Forelimb muscle (tissue), 1 donor: ENCODE measurements around the gene PIF1. TPM values are rescaled to one million over a fixed set of nuclear protein-coding genes. Genes with fewer than 3 reads are reported as not detected.
"Not testable (repeated sequence)": the region's sequence is repeated elsewhere in the genome, so short reads cannot be mapped to it uniquely, and the experiment has no call there.

Source experiments
- DNase-seq: peaks from one replicate; pipeline ENCODE4 v3.0.0-alpha.2; 2013; ENCODE audit warnings: low read depth
- polyA plus RNA-seq: library from polyadenylated mRNA; unstranded; fragments of 120-200 nt; gene quantifications from one replicate; pipeline ENCODE4 v1.2.1, GENCODE V29; 2013; ENCODE audit not compliant: insufficient read length

The PIF1 gene
- polyA plus RNA-seq, 1 donor = 8.0 TPM

DNA sequence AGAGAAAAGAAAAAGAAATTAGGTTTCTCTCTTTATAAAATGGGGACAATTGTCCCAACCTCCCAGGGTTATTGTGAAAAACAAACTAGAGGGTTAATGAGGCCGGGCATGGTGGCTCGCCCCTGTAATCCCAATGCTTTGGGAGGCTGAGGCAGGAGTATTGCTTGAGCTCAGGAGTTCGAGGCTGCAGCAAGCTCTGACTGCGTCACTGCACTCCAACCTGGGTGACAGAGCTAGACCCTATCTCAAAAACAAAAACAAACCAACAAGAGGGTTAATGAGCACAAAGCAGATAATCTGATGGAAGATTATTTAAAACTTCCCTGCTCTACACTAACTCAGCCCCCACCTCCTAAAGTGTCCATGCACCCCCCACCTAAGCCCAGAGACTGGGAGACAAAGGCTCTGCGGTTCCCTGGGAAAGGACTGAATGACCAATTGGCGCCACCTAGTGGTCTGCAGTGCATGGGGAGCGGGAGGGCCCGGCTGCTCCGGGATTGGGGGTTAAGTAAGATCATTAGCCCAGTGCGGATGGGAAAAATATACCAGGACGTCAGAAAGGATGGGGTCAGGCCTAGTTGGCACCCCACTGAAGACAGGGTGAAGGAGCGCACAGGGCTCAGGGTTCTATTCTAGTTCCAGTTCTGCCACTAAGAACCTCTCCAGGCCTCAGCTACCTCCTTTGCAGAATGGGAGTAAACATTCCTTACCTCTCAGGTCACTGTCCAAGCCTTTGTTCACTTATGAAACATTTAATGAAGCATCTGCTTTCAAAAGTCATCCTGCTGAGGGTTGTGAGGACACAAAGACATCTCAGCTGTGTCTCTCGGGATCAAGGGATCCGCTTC lies 15.6 kb downstream of the PIF1 start:
- no peak for DNase-seq

DNA sequence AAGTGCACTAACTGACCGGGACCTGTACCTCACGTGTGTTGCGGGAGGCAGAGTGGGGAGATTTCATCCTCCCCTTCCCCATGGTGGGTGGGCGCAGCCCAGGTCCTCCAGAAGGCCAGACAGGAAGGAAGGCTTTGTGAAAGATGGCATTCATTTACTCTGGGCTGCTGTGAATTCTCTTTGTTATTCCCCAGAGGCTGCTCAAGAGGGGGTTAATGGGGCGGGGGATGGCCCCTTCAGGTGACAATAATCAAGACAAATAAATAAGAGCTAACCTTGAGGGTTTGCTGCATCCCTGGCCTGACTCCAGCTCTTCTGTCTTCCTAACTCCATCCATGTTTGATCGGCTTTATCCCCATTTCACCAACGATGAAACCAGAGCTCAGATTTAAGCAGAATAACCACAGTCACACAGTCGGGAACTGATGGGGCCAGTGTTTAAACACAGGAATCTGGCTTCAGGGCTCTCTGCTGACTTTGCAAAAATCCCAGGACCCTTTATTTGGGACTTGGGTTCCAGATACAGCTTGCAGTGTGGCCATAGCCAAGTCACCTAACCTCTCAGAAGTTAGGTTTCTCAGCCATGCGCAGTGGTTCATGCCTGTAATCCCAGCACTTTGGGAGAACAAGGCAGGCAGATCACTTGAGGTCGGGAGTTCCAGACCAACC lies 16.5 kb downstream of the PIF1 start:
- no peak for DNase-seq

DNA sequence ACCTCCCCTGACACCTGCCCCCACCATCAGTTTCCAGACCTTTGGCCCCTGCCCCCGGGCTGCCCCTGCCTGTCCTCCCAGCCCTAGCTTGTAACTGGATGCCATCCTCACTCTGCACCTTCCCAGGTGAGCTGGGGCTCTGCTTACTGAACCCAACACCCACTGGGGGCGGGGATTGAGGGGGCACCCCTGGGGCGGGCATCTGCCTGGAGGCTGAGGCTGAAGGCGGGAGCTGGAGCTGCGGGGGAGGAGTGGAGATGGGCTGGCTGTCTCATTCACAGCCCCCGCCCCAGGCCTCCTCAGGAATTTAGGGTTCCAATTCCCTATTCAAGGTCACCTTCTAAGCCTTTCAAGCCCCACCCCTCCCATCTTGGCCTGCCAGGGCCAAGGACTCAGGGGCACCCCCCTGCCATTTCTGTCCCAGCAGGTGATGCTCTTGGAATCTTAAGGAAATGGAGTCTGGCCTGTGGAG lies 17.7 kb downstream of the PIF1 start:
- DNase-seq = no peak

DNA sequence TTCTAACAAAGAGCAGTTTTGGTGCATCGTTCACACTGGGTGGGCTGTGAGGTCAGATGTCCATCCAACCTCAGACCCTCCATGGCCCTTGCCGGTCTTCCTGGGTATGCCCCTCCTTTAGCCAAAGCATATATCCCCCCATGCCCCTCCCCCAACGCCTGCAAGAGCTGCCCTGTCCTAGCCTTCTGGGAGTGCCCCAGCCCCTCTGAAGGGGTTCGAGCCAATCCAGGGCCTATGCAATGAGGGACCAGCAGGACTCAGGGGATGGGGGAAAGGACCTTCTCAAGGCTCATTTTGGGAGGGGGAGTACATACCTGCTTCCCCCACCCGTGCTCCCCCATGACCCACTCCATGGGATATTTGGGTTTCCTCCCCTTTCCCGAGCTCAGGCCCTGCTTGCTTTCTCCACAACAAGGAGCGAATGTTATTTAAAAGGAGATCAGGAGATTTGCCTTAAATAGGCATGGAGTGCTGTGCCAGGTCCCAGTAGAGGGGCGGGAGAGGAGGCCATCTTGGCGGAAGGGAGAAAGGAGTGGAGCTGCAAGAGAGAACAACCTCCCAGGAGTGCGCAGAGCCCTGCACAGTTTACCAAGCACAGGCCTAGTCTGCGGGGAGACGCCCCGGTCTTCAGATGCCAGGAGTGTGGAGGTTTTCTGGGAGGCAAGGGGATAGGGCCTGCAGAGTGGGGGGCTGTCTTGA lies 18.2 kb downstream of the PIF1 start:
- no peak for DNase-seq

DNA sequence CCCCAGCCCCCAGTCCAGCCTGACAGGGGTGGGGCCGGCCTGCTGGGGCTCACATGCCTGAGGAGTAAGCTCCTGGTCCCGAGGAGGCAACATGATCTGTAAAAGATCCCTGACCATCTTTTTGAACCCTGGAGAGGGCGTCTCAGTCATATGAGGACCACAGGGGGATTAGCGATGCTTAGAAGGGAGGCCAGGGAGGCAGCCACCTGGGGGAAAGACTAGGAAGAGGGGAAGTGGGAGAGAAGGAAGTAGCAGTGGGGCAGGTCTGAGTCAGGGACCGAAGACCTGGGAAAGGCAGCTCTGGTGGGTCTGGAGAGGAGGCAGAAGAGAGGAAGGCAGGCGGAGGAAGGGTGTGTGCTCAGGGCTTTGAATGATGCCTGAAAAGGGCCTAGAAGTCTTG lies 18.9 kb downstream of the PIF1 start:
- DNase-seq = no peak

DNA sequence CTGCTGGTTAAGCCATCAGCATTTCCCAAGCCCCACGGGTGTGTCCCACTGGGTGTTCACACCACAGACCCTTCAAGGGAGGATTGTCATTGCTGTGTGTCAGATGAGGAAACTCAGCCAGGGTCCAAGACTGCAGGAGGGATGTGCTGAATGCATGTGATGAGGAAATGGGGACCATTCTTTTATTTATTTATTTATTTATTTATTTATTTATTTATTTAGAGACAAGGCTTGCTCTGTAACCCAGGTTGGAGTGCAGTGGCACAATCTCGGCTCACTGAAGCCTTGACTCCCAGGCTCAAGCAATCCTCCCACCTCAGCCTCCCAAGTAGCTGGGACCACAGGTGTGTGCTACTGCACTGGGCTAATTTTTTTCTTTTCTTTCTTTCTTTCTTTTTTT lies 20.8 kb downstream of the PIF1 start:
- no peak for DNase-seq

DNA sequence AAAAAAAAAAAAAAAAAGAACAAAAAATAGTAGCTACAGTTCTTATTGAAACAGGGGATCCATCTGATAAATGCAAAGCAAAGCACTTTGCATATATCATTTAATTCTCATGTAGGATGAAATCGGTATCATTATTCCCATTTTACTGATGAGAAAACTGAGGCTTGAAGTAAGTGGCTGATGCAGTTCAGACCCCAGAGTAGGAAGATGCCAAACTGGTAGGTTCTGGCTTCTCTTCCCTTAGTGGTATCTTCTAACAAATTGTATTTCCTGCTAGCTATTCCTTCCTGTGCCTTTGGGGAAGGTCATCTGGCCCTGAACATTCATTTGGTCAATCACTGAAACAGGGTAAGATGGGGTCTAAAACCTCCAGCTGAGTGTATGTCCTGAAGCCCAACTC lies 21.9 kb downstream of the PIF1 start:
- DNase-seq = no peak

DNA sequence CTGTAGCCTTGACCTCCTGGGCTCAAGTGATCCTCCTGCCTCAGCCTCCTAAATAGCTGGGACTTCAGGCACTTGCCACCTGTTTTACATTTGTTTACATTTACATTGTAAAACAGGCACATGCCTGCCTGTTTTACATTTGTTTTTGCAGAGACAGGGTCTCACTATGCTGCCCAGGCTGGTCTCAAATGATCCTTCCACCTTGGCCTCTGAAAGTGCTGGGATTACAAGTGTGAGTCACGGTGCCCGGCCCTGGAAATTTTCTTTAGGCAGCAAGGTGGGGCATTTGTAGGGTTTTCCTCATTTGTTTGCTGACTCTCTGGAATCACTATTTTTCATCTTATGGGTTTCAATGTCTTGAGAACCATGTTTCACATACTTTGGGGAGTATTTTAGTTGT lies 25.0 kb downstream of the PIF1 start:
- DNase-seq = no peak

DNA sequence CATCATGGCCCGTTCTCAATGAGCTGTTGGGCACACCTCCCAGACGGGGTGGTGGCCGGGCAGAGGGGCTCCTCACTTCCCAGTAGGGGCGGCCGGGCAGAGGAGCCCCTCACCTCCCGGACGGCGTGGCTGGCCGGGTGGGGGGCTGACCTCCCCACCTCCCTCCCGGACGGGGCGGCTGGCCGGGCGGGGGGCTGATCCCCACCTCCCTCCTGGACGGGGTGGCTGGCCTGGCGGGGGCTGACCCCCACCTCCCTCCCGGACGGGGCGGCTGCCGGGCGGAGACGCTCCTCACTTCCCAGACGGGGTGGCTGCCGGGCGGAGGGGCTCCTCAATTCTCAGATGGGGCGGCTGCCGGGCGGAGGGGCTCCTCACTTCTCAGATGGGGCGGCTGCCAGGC lies 26.5 kb downstream of the PIF1 start:
- DNase-seq = not testable (repeated sequence)

DNA sequence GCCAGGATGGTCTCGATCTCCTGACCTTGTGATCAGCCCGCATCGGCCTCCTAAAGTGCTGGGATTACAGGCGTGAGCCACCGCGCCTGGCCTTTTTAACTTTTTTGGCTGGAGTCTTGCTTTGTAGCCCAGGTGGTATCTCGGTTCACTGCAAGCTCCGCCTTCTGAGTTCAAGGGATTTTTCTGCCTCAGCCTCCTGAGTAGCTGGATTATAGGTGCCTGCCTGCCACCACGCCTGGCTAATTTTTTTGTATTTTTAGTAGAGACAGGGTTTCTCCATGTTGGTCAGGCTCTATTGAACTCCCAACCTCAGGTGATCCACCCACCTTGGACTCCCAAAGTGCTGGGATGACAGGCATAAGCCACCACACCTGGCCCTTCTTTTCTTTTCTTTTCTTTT lies 29.5 kb downstream of the PIF1 start:
- DNase-seq = not testable (repeated sequence)

DNA sequence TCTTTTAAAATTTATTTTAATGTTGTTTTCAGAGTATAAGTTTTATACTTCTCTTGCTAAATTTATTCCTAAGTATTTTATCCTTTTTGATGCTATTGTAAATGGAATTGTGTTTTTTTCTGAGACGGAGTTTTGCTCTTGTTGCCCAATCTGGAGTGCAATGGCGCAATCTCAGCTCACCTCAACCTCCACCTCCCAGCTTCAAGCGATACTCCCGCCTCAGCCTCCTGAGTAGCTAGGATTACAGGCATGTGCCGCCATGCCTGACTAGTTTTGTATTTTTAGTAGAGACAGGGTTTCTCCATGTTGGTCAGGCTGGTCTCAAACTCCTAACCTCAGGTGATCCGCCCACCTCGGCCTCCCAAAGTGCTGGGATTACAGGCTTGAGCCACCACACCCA lies 30.1 kb downstream of the PIF1 start:
- not testable (repeated sequence) for DNase-seq

DNA sequence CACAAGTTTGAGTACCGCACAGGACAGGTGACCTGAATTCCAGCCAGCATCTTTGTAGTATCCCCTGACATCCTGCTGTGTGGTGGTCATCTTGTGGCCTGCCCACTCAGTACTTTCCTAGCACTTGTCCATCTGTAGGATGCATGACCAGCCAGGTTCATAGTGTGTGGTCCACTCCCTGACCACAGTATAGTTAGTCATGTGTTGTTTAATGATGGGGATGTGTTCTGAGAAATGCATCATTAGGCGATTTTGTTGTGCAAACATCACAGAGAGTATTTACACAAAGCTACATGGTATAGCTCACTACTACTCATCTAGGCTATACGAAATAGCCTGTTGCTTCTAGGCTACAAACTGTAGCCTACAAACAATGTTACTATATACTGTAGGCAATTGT lies 33.2 kb downstream of the PIF1 start:
- DNase-seq = no peak

DNA sequence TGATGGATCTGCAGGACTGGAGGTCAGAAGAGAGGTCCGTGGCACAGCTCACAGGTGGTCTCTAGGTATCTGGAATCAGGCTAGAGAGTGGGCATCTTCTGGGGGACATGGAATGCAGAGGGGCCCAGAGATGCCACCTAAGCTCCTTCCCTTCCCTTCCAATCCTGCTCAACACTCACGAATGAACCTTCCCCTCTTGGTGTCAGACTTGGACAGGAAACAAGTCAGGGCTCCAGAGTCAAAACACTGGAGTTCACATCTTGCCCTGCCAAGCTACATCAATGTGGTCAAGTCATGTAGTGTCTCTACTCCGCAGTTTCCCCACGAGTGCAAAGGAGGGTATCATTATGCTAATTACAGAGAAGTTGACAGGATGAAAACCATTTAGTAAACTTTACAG lies 34.0 kb downstream of the PIF1 start:
- DNase-seq = no peak

DNA sequence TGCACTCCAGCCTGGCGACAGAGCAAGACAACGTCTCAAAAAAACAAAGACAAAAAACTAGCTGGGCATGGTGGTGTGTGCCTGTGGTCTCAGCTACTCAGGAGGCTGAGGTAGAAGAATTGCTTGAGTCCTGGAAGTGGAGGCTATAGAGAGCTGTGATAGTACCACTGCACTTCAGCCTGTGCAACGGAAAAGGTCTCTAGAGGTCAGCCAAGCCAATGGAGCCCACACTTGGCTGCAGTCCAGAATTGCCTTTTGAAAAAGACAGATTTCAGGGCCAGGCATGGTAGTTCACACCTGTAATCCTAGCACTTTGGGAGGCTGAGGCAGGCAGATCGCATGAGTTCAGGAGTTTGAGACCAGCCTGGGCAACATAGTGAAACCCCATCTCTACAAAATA lies 41.7 kb downstream of the PIF1 start:
- no peak for DNase-seq

DNA sequence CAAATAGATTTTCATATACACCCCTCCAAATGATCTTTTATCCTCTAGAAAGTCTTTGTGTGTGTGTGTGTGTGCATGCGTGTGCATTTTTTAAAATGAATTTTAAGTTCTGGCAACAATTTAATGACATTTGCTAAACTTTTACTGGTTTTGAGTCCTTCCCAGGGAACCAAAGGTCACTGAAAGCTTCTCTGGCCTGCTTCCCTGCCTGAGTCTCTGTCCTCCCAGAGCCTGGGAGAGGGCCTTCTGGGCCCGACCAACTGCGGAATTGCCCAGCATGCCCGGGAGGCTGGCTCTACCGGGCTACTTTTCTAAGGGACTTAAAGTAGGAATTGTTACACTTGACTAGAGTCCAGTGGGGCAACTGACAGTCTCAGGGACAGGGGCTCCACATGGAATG lies 42.7 kb downstream of the PIF1 start:
- no peak for DNase-seq

DNA sequence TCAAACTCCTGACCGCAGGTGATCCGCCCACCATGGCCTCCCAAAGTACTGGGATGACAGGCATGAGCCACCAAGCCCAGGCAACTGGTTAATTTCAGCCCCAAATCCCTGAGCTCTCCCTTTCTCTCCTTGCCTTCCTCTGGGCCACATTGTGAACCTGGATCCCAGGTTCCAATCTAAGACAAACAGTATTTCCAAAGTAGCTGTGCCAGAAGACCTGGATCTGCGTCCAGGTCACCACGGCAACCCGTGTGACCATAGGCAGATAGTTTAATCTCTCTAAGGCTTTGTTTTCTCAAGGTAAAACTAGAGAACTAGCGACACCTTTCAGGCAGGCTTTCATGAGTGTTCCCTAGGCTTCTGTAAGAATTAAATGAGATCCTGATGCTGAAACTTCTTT lies 44.1 kb downstream of the PIF1 start:
- no peak for DNase-seq

DNA sequence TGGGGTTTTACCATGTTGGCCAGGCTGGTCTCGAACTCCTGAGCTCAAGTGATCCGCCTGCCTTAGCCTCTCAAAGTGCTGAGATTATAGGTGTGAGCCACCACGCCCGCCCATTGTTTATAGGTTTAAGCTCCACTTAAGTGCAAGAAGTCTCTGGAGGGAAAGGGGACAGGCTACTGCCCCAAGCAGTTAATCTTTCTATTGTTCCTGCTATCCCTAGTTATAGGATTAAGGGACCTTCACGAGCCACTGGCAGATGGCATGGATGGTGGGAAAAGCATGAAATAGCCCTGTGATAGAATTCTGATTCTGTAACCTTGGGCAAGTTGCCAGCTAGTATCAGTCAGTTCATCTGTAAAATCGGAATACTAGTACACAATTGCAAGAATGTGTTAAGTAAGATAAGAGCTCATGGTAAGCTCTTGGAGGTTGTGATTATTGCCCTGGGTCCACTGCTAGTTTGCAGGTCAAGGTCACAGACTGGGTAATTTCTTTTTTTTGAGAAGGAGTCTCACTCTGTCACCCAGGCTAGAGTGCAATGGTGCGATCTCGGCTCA lies 44.8 kb downstream of the PIF1 start:
- no peak for DNase-seq

DNA sequence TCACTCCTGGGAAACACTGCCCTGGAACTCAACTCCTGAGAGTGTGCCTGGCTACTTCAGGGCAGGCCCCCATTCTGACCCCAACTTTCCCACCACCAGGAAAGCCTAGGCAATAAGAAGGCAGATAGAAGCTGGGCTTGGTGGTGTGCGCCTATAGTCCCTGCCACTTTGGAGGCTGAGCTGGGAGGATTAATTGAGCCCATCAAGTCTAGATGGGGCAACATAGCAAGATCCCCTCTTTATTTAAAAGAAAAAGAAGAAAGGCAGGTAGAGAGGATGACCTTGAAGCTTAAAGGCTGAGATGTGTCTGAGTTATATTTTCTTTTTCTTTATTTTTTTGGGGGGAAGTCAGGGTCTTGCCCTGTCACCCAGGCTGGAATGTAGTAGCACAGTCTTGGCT lies 45.8 kb downstream of the PIF1 start:
- no peak for DNase-seq

DNA sequence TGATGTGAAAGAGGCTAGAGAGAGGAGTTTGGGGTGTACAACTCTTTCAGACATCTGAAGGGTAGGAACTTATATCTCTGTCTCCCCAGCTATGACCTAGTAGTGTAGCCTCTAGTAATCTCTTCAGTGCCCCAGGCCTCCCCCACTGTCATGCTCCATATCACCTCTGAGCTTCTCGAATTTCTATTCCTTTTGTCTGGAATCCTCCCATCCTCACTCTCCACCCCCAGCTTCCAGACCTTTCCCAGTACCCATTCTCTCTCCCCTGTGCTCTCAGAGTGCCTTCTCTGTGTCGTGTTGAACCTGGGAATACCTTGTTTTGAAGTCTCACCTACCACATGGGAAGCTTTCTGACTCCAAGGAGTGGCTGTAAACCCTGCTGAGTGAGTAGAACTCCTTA lies 46.4 kb downstream of the PIF1 start:
- no peak for DNase-seq

DNA sequence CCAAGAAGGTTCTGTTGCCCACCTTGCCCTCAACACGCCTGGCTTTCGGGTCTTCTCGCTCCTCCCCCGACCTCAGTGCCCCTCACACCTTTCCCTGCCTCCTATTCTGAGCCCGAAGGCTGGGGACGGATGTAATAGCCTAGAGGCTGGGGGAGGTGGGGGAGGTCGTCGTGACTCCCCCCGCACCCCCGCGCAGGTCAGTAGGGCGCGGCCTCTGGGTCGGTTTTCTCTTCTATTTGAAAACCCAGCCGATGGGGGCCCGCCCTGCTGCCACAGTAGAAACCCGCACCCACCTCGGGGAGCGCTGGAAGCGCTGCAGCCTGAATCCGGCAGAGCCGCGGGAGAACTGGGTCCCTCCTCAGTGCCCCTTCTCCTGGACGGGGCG lies 49.1 kb downstream of the PIF1 start:
- no peak for DNase-seq

DNA sequence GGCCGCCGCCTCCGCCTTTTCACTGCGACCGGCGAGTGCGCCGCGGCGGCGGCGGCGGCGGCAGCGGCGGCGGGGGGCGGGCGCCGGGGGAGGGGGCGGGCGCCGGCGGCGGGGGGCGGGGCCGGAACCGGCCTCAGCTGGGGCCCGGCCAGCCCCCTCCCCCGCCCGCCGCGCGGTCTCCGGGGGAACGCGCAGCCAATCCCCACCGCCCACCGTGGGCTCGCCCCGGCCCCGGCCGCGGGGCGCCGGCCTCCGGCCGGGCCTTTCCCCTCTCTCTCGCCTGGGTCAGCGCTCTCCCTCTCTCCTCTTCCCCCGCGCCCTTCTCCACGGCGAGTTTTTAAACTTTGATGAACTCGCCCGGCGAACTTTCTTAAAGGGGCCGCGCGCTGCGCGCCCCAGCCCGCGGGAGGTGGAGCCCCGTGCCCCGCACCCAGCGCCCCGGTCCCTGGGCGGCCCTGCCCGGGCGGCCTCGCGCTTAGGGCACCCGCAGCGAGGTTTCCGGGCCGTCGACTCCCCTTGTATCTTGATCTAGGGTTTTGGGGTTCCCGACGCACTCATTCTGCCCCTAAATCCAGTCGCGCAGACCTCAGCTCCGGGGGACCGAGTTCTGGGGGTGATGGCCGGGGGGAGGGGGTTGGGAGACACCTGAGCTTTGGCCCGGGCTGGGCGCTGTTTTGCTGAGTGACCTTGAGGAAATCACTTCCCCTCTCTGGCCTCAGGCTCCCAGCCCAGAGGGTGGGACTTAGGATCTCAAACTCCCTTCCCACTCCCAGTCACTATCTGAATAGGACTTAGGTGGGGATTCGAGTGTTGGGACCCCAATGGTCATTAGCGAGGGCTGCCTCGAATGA lies 49.7 kb downstream of the PIF1 start, which contains the start of gene RBPMS2:
RBPMS2 (minus strand) TSS at position 39 of the 851 bp plus-strand sequence. CDS start 270 bp downstream, outside the sequence.
- no peak for DNase-seq
